ENCODE data around the gene GID4.
A peak's percentile ranks its signal among the peaks of the same experiment; 100 is the strongest.

The GID4 gene

DNA sequence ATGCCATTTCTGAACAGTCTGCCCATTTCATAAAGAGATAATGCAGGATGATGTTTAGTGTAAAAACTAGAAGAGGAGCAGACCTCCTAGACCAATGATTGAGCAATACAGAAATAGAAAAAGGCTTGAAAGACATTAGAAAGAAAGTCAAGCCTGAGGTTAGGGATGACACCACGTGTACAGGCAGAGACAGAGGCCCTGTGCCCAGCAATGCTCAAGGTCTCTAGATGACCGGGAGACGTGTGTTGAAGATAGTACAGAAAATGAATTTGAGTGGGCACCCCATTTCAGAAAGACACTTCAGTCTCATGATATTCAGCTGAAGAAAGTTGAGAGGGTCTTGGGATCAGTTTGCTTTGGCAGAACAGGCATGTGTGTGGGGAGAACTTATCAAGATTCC, 5.4 kb downstream of the GID4 start:
- DNase-seq (ENCODE audit: low spot score): no peak

DNA sequence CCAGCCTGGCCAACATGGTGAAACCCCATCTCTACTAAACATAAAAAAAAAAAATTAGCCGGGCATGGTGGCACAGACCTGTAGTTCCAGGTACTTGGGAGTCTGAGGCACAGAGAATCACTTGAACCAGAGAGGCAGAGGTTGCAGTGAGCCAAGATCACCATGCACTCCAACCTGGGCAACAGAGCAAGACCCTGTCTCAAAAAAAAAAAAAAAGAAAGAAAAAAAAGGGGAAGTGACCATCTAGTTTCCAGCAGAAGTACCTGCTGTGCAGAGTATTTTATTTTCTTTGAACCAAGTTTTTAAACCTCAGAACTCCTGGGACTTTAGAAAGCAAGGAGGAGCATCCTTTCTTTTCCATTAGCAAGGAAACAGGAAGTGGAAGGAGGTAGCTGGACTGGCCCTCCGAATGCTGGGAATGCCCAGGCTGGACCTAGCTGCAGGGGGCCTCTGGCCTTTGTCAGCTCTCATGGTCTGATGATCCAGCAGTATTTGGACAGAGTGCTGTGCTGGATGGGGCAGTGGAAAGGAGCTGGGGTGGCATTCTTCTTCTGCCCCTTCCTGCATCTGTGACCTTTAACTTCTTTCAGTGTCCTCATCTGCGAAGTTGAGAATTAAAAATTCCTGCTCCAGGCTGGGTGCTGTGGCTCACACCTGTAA, 6.6 kb downstream of the GID4 start:
- DNase-seq (ENCODE audit: low spot score): no peak

DNA sequence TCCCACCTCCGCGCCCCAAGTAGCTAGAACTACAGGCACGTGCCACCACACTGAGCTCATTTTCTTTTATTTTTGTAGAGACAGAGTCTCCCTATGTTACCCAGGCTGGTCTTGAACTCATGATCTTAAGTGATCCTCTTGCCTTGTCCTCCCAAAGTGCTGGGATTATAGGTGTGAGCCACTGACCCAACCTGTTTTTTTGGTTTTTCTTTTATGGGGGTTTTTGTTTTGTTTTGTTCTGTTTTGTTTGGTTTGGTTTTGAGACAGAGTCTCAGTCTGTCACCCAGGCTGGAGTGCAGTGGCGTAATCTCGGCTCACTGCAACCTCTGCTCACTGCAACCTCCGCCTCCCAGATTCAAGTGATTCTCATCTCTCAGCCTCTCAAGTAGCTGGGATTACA, 16.4 kb downstream of the GID4 start:
- no peak for DNase-seq (ENCODE audit: low spot score)

- DNase-seq (ENCODE audit: low spot score): no peak
Measured at GRCh38 chr17:18056214-18056613, 17.0 kb downstream of the GID4 start.

GRCh38 chr17:18059283-18059682, 20.1 kb downstream of the GID4 start:
- DNase-seq (ENCODE audit: low spot score): no peak

DNA sequence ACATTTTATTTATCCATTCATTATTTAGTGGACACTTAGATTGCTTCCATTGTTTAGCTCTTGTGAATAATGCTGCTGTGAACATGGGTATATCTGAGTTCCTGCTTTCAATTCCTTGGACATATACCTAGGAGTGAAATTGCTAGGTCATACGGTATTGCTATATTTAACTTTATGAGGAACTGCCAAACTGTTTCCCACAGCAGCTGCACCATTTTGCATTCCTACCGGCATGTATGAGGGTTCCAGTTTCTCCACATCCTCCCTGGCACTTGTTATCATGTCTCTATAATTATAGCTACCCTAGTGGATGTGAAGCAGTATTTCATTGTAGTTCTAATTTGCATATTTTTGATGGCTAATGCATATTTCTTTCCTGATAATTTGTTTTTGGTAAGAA, 24.8 kb downstream of the GID4 start:
- no peak for DNase-seq (ENCODE audit: low spot score)

DNA sequence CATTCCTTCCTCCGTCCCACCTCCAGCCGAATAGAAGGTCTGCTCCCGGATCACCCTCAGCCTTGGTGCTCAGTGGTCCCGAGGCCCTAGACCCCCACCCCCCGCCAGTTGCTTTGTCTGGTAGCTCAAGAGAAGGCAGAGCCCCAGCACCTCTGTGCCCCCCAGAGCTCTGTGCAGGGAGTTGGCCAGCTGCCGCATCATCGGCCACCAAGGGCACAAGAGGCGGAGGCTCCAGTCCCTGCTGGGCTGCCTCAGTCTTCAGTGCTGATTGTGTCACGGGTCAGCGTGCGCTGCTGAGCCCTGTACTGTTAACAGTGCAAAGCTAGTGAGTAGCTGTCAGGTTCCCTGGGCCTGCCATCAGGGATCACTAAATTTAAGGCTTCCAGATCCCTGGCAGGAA, 26.3 kb downstream of the GID4 start:
- no peak for DNase-seq (ENCODE audit: low spot score)

DNA sequence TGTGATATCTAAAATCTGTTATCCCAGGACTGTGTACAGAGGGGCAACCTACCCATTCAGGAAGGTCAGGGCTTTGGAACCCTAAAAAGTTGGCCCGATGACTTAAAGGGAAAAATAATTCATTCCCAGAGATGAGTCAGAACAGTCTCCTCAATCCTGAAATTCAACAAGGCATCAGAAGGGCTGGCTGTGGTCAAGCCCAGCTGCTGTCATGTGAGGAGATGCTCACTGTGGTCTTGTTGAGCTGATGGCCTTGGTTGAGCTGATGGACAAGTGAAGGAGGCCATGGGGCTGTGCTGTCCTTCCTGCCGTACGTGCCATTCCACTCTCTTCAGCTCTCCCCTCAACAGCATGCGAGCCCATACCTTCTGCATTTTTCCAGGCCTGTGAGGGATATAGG, 27.7 kb downstream of the GID4 start:
- no peak for DNase-seq (ENCODE audit: low spot score)

GRCh38 chr17:18069101-18069500, 29.9 kb downstream of the GID4 start:
- DNase-seq (ENCODE audit: low spot score): no peak

GRCh38 chr17:18070861-18071340, 31.7 kb downstream of the GID4 start:
- no peak for DNase-seq (ENCODE audit: low spot score)

- DNase-seq (ENCODE audit: low spot score): no peak
Measured at GRCh38 chr17:18071751-18072150, 32.5 kb downstream of the GID4 start.

DNA sequence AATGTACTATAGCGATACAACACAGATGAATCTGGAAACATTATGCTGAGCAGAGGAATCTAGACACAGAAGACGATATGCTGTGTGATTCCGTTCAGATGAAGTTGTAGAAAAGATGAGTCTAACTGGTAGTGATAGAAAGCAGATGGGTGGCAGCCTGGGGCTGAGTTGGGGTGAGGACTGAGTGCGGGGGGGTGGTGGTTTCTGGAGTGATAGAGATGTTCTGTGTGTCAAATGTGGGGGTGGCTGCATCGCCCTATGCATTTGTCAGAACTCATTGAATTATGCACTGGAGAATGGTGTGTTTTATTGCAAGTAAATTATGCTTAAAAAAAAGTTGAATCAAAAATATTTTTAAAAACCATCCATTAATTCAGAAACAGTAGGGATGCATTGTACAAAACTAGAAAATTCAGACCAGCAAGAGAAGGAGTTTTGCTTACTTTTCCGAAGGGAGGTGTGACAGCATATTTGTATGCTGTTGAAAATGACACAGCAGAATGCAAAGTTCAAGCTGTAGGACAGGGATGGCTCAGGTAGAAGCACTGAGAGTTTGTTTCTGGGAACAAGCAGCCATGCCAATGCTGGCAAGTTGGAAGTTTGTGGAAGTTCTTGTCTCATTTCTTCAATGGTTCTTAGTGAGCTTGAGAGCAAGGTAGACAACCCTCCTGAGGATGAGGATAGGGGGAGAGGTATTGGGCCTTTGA, 35.5 kb downstream of the GID4 start:
- no peak for DNase-seq (ENCODE audit: low spot score)

DNA sequence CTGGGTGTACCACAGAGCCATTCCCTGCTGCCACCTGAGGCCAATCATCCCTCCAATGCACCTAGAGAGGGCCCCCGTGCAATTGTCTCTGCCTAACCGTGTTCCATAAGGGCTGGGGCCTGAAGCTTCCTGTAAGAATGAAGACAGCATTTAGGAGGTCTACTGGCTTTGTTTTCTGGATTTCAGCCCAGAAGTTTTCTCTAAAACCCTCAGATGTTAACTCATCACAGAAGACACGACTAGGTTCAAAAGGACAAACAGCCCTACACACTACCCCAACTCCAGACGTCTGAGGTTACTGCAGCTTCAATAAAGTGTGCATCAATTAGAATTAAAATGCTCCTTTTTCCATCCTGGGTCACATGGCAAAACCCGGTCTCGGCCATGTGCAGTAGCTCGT, 37.7 kb downstream of the GID4 start:
- DNase-seq (ENCODE audit: low spot score): no peak

DNA sequence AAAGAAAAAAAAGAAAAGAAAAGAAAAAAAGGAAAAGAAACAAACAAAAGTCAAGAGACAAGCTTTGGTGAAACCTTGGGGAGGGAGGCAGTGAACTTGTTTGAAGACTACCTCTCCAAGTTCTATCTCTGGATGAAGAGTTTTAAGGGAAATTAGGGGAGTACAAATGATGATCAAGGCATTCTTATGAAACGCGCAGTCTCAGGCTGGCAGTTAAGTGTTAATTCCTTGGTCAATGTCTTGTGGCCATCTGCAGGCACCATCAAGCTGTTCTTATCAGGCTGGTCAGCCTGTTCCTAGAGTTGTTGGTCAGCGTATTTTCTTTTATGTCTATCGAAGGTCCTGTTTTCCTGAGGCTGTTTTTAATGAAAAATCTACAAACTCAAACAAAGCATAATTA, 40.3 kb downstream of the GID4 start:
- DNase-seq (ENCODE audit: low spot score): no peak

DNA sequence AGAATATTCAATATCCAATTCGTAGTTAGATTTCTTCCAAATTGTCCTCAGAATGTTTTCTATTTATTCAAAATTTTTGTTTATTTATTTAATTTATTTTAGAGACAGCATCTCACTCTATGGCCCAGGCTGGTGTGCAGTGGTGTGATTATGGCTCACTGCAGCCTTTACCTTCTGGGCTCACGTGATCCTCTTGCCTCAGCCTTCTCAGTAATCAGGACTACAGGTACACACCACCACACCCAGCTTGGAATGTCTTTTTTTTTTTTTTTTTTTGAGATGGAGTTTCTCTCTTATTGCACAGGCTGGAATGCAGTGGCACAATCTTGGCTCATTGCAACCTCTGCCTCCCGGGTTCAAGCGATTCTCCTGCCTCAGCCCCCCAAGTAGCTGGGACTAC, 45.0 kb downstream of the GID4 start:
- DNase-seq (ENCODE audit: low spot score): no peak

- peak; percentile 86 for DNase-seq (ENCODE audit: low spot score)
Measured at GRCh38 chr17:18087610-18088491, 48.6 kb downstream of the GID4 start, which contains the start of gene DRG2. Gene DRG2, plus strand, starts transcription at chr17:18087948. Its CDS starts 76 bp downstream, at chr17:18088024.

- no peak for DNase-seq (ENCODE audit: low spot score)
Measured at GRCh38 chr17:18089613-18090012, 50.4 kb downstream of the GID4 start.

DNA sequence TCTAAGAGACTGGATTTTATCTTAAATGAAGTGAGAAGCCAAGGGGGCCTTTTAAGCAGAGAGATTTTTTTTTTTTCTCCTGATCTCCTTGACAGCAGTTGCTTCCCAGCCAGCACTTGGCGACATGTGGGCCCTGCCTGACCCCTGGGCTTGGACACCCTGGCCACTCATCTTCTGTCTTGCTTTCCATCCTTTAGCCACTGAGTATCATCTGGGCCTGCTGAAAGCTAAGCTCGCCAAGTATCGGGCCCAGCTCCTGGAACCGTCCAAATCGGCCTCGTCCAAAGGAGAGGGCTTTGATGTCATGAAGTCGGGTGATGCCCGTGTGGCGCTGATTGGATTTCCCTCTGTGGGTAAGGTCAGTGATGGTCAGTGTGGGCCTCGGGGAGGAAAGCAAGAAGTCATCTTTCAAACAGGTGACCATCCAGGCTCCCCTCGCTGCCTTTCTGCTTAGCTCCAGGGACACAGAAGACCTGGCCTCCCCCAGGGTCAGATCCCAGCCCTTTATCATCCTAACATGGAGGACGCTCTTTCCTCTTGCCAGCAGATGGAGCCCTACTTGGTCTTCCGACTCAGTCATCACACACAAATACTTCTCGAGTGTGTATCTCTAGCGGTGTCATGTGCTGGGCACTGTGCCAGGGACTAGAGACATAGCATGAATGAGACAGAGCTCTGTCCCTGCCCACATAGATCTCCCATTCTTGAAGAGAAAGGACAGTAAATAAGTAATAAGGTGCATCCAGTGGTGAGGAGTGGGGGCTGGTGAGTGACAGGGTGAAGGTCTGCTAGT, 54.6 kb downstream of the GID4 start:
- DNase-seq (ENCODE audit: low spot score): no peak

- no peak for DNase-seq (ENCODE audit: low spot score)
Measured at GRCh38 chr17:18094409-18094807, 55.2 kb downstream of the GID4 start.

GRCh38 chr17:18099516-18099915, 60.3 kb downstream of the GID4 start:
- no peak for DNase-seq (ENCODE audit: low spot score)

DNA sequence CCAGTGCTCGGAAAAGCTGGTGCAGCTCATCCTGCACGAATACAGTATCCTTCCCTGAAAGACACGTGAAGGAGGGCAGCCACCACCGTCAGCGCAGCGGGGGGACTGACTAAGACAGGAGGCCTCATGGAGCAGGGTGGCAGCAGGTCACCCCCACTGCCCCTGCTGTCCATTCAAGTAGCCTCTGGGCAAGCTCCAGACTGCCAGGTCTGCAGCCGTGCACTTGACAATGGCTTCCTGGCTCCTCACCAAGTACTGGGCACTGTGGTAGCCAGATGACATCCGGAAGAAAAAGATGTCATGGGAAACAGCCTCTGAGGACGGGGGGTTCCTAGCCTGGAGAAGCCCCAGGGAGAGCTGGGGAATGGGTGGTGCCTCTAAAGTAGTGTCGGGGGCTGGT, 61.4 kb downstream of the GID4 start:
- no peak for DNase-seq (ENCODE audit: low spot score)

- DNase-seq (ENCODE audit: low spot score): no peak
Measured at GRCh38 chr17:18101828-18102227, 62.6 kb downstream of the GID4 start.

Measured in HuH-7.5 (cell line).